ENCODE measurements around the gene ANKS1A.

The ANKS1A gene

DNA sequence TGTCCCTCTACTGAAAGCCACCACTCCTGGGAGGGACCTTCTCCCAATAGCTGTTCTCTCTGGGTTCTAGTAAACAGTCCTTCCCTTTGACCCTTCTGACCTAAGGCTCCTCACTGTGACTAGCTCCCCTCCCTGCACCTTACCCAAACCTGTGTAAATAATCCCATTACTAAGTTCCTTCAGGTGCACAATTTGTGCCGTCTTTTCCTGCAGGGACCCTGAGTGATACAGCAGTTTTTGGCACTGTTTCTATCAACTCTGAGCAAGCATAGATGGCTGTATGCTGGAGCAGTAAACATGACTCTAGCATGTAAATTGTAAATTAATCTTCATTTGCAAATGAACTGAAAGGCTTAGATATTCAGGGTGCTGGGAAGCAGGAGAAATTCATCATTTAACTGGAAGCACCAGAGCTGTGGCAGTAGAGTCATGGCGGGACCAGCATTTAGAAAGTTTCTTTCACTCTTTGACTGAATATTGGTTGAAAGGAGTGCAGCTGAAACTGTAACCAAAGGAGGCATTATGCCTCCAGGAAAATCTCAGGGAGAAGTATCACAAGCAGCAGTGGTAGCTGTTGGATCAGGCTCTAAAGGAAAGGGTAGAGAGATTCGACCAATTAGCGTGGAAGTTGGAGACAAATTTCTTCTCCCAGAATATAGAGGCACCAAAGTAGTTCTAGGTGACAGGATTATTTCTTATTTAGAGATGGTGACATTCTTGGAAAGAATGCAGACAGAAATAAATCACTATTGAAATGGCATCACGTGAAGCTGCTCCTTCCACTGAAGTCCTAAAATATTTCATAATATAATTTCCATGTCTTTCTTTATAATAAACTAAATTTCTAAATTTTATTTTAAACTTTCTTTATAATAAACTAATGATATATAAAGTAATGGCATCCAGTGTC, 134.3 kb downstream of the ANKS1A start:
- Histone ChIP-seq H3K4me1 (ENCODE audit: low read depth, poor library complexity, severe bottlenecking) (peaks cover 16% of the 10 kb centered on the region), H3K4me2 (no peak overlapping the region), H3K9ac (no peak overlapping the region), H3K79me2 (ENCODE audit: insufficient read depth, low read depth) (no peaks in the 10 kb centered on the region), H3K27ac (no peak overlapping the region), H3K27me3 (ENCODE audit: insufficient read depth, low read depth) (no peaks in the 10 kb centered on the region), H3K4me3 (IDR thresholded peaks at IDR 0.05; ENCODE audit: insufficient read depth, low read depth, low read length) (no peak overlapping the region), H4K20me1 (ENCODE audit: insufficient read depth) (no peaks in the 10 kb centered on the region), H2AFZ (ENCODE audit: low read depth) (no peak overlapping the region), H3K36me3 (ENCODE audit: insufficient read depth) (no peaks in the 10 kb centered on the region)
- TF ChIP-seq CTCF (conservative IDR thresholded peaks at IDR 0.05; ENCODE audit: low read depth, low read length) = no peak

GRCh38 chr6:35024551-35025054, 135.5 kb downstream of the ANKS1A start:
- H3K4me2 ChIP-seq = no peak overlapping the region
- no peaks in the 10 kb centered on the region for H3K27me3 ChIP-seq (ENCODE audit: insufficient read depth, low read depth)
- no peak overlapping the region for H3K4me3 ChIP-seq (IDR thresholded peaks at IDR 0.05; ENCODE audit: insufficient read depth, low read depth, low read length)
- H3K27ac ChIP-seq = no peak overlapping the region
- H2AFZ ChIP-seq (ENCODE audit: low read depth) = no peak overlapping the region
- H3K9ac ChIP-seq = no peak overlapping the region
- no peaks in the 10 kb centered on the region for H4K20me1 ChIP-seq (ENCODE audit: insufficient read depth)
- no peaks in the 10 kb centered on the region for H3K36me3 ChIP-seq (ENCODE audit: insufficient read depth)
- H3K4me1 ChIP-seq (ENCODE audit: low read depth, poor library complexity, severe bottlenecking) = peaks cover 16% of the 10 kb centered on the region
- H3K79me2 ChIP-seq (ENCODE audit: insufficient read depth, low read depth) = no peaks in the 10 kb centered on the region
- TF ChIP-seq CTCF (conservative IDR thresholded peaks at IDR 0.05; ENCODE audit: low read depth, low read length) = no peak

- H2AFZ ChIP-seq (ENCODE audit: low read depth) = no peak overlapping the region
- no peak overlapping the region for H3K4me3 ChIP-seq (IDR thresholded peaks at IDR 0.05; ENCODE audit: insufficient read depth, low read depth, low read length)
- no peaks in the 10 kb centered on the region for H3K79me2 ChIP-seq (ENCODE audit: insufficient read depth, low read depth)
- no peak overlapping the region for H3K9ac ChIP-seq
- no peaks in the 10 kb centered on the region for H3K36me3 ChIP-seq (ENCODE audit: insufficient read depth)
- no peak for TF ChIP-seq CTCF (conservative IDR thresholded peaks at IDR 0.05; ENCODE audit: low read depth, low read length)
- peaks cover 16% of the 10 kb centered on the region for H3K4me1 ChIP-seq (ENCODE audit: low read depth, poor library complexity, severe bottlenecking)
- H3K4me2 ChIP-seq = no peak overlapping the region
- H3K27ac ChIP-seq = no peak overlapping the region
- H3K27me3 ChIP-seq (ENCODE audit: insufficient read depth, low read depth) = no peaks in the 10 kb centered on the region
- no peaks in the 10 kb centered on the region for H4K20me1 ChIP-seq (ENCODE audit: insufficient read depth)
Observed at GRCh38 chr6:35025232-35026188, 136.5 kb downstream of the ANKS1A start.

GRCh38 chr6:35026434-35027222, 137.6 kb downstream of the ANKS1A start:
- H3K27me3 ChIP-seq (ENCODE audit: insufficient read depth, low read depth) = no peaks in the 10 kb centered on the region
- no peak overlapping the region for H3K9ac ChIP-seq
- no peak overlapping the region for H3K4me3 ChIP-seq (IDR thresholded peaks at IDR 0.05; ENCODE audit: insufficient read depth, low read depth, low read length)
- H3K79me2 ChIP-seq (ENCODE audit: insufficient read depth, low read depth) = no peaks in the 10 kb centered on the region
- no peak overlapping the region for H3K27ac ChIP-seq
- no peak overlapping the region for H2AFZ ChIP-seq (ENCODE audit: low read depth)
- peaks cover 16% of the 10 kb centered on the region for H3K4me1 ChIP-seq (ENCODE audit: low read depth, poor library complexity, severe bottlenecking)
- H3K4me2 ChIP-seq = no peak overlapping the region
- no peaks in the 10 kb centered on the region for H4K20me1 ChIP-seq (ENCODE audit: insufficient read depth)
- no peaks in the 10 kb centered on the region for H3K36me3 ChIP-seq (ENCODE audit: insufficient read depth)
- no peak for TF ChIP-seq CTCF (conservative IDR thresholded peaks at IDR 0.05; ENCODE audit: low read depth, low read length)

All from KMS-11 (cell line).